K562 (cell line): ENCODE measurements around the gene HNRNPLL. TPM values are rescaled to one million over a fixed set of nuclear protein-coding genes. Genes with fewer than 3 reads are reported as not detected.
A peak's percentile ranks its signal among the peaks of the same experiment; 100 is the strongest.

Experiments
- ARID4B ChIP-seq: sonication (generic); formaldehyde crosslinking; IDR thresholded peaks from 2 replicates; pipeline ENCODE4 v1.8.0; 2022; ENCODE audit warnings: mild to moderate bottlenecking, missing genetic modification reagents
- ATF6 ChIP-seq: sonication (generic); formaldehyde crosslinking; IDR thresholded peaks from 2 replicates; pipeline ENCODE4 v1.4.0; 2020; ENCODE audit warnings: mild to moderate bottlenecking, missing genetic modification reagents
- CREB5 ChIP-seq: fragments of 250-450 bp; sonication (Bioruptor Pico); IDR thresholded peaks from 2 replicates; pipeline ENCODE4 v1.5.0; 2020; ENCODE audit warnings: mild to moderate bottlenecking
- CREBBP ChIP-seq: IDR thresholded peaks from one replicate; pipeline ENCODE4 v1.6.1; 2012; ENCODE audit warnings: low read depth, mild to moderate bottlenecking, control low read depth, inconsistent platforms, low read length
- CTCF ChIP-seq, 3 experiments: IDR thresholded peaks in 2 of 3; conservative IDR thresholded peaks in 1 of 3; 2 replicates each; pipeline ENCODE4 v1.5.1; 2011 to 2012; ENCODE audit warnings: low read length in 3 of 3, mild to moderate bottlenecking in 3 of 3, control low read depth in 2 of 3, improper control_type of control experiment in 1 of 3, inconsistent platforms in 1 of 3, low read depth in 1 of 3, mixed read lengths in 1 of 3, moderate library complexity in 1 of 3; ENCODE audit not compliant: insufficient read depth in 2 of 3
- GATAD2A ChIP-seq: fragments of 450-650 bp; IDR thresholded peaks from 2 replicates; pipeline ENCODE4 v1.6.1; 2017
- IFI16 ChIP-seq: fragments of 250-450 bp; sonication (Bioruptor Pico); IDR thresholded peaks from 2 replicates; pipeline ENCODE4 v2.1.2; 2022; ENCODE audit warnings: mild to moderate bottlenecking, inconsistent platforms
- POLR2A ChIP-seq: fragments of 450-650 bp; conservative IDR thresholded peaks from 2 replicates; pipeline ENCODE4 v1.6.1; 2016
- POLR2AphosphoS5 ChIP-seq: IDR thresholded peaks from 2 replicates; pipeline ENCODE4 v1.6.1; 2011; ENCODE audit warnings: mild to moderate bottlenecking, low read depth, low read length, moderate library complexity; ENCODE audit not compliant: control insufficient read depth, insufficient read depth
- POLR2H ChIP-seq: IDR thresholded peaks from 2 replicates; pipeline ENCODE4 v1.6.1; 2016; ENCODE audit warnings: missing genetic modification characterization, low read depth, mild to moderate bottlenecking, control low read depth, missing compliant biosample characterization, moderate library complexity
- RCOR1 ChIP-seq, 2 experiments: IDR thresholded peaks; 2 replicates each; pipeline ENCODE4 v1.6.1; 2012; ENCODE audit warnings: low read depth in 2 of 2, low read length in 2 of 2, borderline replicate concordance in 1 of 2, improper control_type of control experiment in 1 of 2
- THAP12 ChIP-seq: fragments of 250-450 bp; sonication (Bioruptor Pico); IDR thresholded peaks from 2 replicates; pipeline ENCODE4 v1.9.0; 2021; ENCODE audit warnings: mild to moderate bottlenecking, inconsistent platforms
- TRIM28 ChIP-seq: fragments of 450-650 bp; IDR thresholded peaks from 2 replicates; pipeline ENCODE4 v1.6.1; 2017
- XRCC5 ChIP-seq: fragments of 200-400 bp; formaldehyde crosslinking; IDR thresholded peaks from 2 replicates; pipeline ENCODE4 v1.6.1; 2017; ENCODE audit warnings: low read depth, mild to moderate bottlenecking, low read length
- ZNF75A ChIP-seq: fragments of 450-650 bp; formaldehyde crosslinking; IDR thresholded peaks from 2 replicates; pipeline ENCODE4 v1.4.0; 2020; ENCODE audit warnings: mild to moderate bottlenecking
- polyA plus RNA-seq, 8 experiments: library from polyadenylated mRNA; depleted of rRNA in 4 of 8; stranded (reverse) in 5 of 8; unstranded in 3 of 8; fragments of >200 nt; fragmentation: Nextera tagmentation in 2 of 8; fragmentation: Illumina TruSeq in 1 of 8; extraction: Ambion mirVana in 2 of 8; extraction: Trizol in 1 of 8; gene quantifications; 2 replicates each; pipeline versions ENCODE4 v1.2.1 to v1.2.3, GENCODE V29; 2011 to 2014; ENCODE audit warnings: inconsistent platforms in 1 of 8, missing spikeins in 1 of 8
- total RNA-seq, 7 experiments: library from RNA; depleted of rRNA in 6 of 7; stranded (reverse); fragments of >200 nt in 6 of 7; fragmentation: Illumina TruSeq in 2 of 7; extraction: Trizol in 2 of 7; gene quantifications; 2 replicates each; pipeline versions ENCODE4 v1.2.1 to v1.2.3, GENCODE V29; 2011 to 2021; ENCODE audit warnings: low replicate concordance in 1 of 7

The HNRNPLL gene
- total and polyA plus RNA-seq, 9 of the 15 experiments (the other 6 are each of a cell fraction or from before 2014, with no cell fraction given) = 19.8 to 135 (median 57.8) TPM

GRCh38 chr2:38554973-38555595, 47.6 kb downstream of the HNRNPLL start (continued):
- TF ChIP-seq CTCF (IDR thresholded peaks at IDR 0.05 in 2 of 3, conservative IDR thresholded peaks at IDR 0.05 in 1 of 3; ENCODE audit: insufficient read depth in 2 of 3, low read depth in 1 of 3, low read length in 3 of 3) = peak; percentile 45 to 62 (median 56); a peak in 5 of 6 replicates
- TF ChIP-seq POLR2AphosphoS5 = peak; percentile 47; the same call in 1 of the 2 replicates
- no peak for TF ChIP-seq ATF6 (CRISPR knock-in tag)
- no peak for TF ChIP-seq ZNF75A
- no peak for TF ChIP-seq CREBBP
- TF ChIP-seq CREB5 (CRISPR knock-in tag) = no peak
- TF ChIP-seq THAP12 (CRISPR knock-in tag) = no peak
- no peak for TF ChIP-seq XRCC5
- peak in 1 of 2 experiments; percentile 18; a peak in 1 of 4 replicates for TF ChIP-seq RCOR1 (IDR thresholded peaks at IDR 0.05; ENCODE audit: borderline replicate concordance in 1 of 2, low read depth in 2 of 2, low read length in 2 of 2)
- no peak for TF ChIP-seq POLR2H (tag)
- no peak for TF ChIP-seq ARID4B (CRISPR knock-in tag)
- TF ChIP-seq TRIM28 = no peak
- no peak for TF ChIP-seq IFI16 (CRISPR knock-in tag)
- 0 out of 2 replicates have a peak, but pooled peaks have one; percentile 50 for TF ChIP-seq POLR2A
- no peak for TF ChIP-seq GATAD2A
